ENCODE results near the gene DDX10. TPM values are rescaled to one million over a fixed set of nuclear protein-coding genes. Genes with fewer than 3 reads are reported as not detected.

Gene DDX10
- total RNA-seq, 1 donor = 15.7 TPM

GRCh38 chr11:108693852-108694251 is 29.0 kb downstream of the DDX10 start:
- H3K4me3 ChIP-seq (ENCODE audit: low read depth, low read length) = no peak overlapping the region
- peak; percentile 66 for DNase-seq (ENCODE audit: low read depth)
- TF ChIP-seq CTCF (IDR thresholded peaks at IDR 0.05; ENCODE audit: insufficient read depth, low read length) = no peak

GRCh38 chr11:108694846-108695245 is 30.0 kb downstream of the DDX10 start:
- no peak overlapping the region for H3K4me3 ChIP-seq (ENCODE audit: low read depth, low read length)
- DNase-seq (ENCODE audit: low read depth) = no peak

GRCh38 chr11:108697872-108698473 is 33.1 kb downstream of the DDX10 start:
- DNase-seq (ENCODE audit: low read depth) = peak; percentile 88
- no peak overlapping the region for H3K4me3 ChIP-seq (ENCODE audit: low read depth, low read length)
- peak; percentile 97 for TF ChIP-seq CTCF (IDR thresholded peaks at IDR 0.05; ENCODE audit: insufficient read depth, low read length)

More at GRCh38 chr11:108694846-108695245, 30.0 kb downstream of the DDX10 start:
- no peak for TF ChIP-seq CTCF (IDR thresholded peaks at IDR 0.05; ENCODE audit: insufficient read depth, low read length)

GRCh38 chr11:108698844-108699642 is 34.2 kb downstream of the DDX10 start:
- no peak for TF ChIP-seq CTCF (IDR thresholded peaks at IDR 0.05; ENCODE audit: insufficient read depth, low read length)
- no peak for DNase-seq (ENCODE audit: low read depth)
- H3K4me3 ChIP-seq (ENCODE audit: low read depth, low read length) = no peak overlapping the region

GRCh38 chr11:108703916-108704315 is 39.0 kb downstream of the DDX10 start:
- H3K4me3 ChIP-seq (ENCODE audit: low read depth, low read length) = no peak overlapping the region
- no peak for DNase-seq (ENCODE audit: low read depth)
- TF ChIP-seq CTCF (IDR thresholded peaks at IDR 0.05; ENCODE audit: insufficient read depth, low read length) = no peak

- no peak for TF ChIP-seq CTCF (IDR thresholded peaks at IDR 0.05; ENCODE audit: insufficient read depth, low read length)
- H3K4me3 ChIP-seq (ENCODE audit: low read depth, low read length) = no peak overlapping the region
- no peak for DNase-seq (ENCODE audit: low read depth)
These were observed 40.2 kb downstream of the DDX10 start for GRCh38 chr11:108705061-108705460.
